DND-41 (cell line): Measurements from ENCODE around the gene TRIM6.

Source experiments
- CTCF ChIP-seq: IDR thresholded peaks from 2 replicates; pipeline ENCODE4 v1.5.1; 2012; ENCODE audit warnings: borderline replicate concordance, low read length, moderate library complexity, mild to moderate bottlenecking; ENCODE audit not compliant: poor library complexity, severe bottlenecking; ENCODE audit errors: extremely low read depth
- EZH2 ChIP-seq: IDR thresholded peaks from 3 replicates; pipeline ENCODE4 v1.6.1; 2012; ENCODE audit warnings: borderline replicate concordance, low read depth, mild to moderate bottlenecking, moderate library complexity, low read length, inconsistent platforms; ENCODE audit not compliant: severe bottlenecking

GRCh38 chr11:5591613-5592012, 4.8 kb upstream of the TRIM6 start:
- no peak for TF ChIP-seq CTCF
- no peak for TF ChIP-seq EZH2
